NCI-H1436 (cell line): Measurements from ENCODE around the gene PAGR1.
"Not testable (repeated sequence)": the region's sequence is repeated elsewhere in the genome, so short reads cannot be mapped to it uniquely, and the experiment has no call there.

ENCODE experiments used
- DNase-seq: peaks from one replicate; lab custom pipeline; 2025; lab: John Stamatoyannopoulos, UW

The PAGR1 gene

DNA sequence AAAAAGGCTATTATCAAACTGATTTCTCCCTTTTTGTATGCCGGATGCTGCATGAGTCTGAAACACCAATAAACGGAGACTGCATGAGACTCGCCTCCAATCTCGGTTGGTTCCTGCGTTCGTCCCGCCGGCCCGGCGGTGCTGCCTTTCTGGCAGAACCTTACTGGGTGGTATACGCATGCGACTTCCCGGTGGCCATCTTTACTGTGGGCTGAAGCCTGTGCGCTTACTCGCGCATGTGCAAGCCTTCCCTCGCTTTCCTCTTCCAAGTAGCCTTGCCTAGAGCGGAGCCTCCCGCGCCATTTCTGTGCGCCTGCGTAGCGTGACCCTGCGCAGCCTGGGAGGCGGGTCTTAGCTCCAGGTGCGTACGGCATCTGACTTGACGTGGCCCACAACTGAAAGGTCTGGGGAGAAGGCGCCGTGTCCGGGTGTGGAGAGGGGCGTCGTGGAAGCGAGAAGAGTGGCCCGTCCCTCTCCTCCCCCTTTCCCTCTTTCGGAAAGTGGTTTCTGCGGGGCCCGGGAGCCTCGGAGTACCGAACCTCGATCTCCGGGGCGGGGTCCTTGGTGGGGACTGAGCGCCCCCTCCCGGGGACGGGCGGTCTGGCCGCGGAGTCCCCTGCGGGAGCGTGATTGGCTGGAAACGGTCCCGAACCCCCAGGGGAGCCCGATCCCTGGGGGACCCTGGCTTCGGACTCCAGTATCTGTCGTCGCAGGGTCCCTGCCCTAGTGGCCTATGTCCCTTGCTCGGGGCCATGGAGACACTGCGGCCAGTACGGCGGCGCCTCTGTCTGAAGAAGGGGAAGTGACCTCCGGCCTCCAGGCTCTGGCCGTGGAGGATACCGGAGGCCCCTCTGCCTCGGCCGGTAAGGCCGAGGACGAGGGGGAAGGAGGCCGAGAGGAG lies at the start of gene PAGR1:
Gene PAGR1 (plus strand): TSS at position 360 of the 901 bp plus-strand sequence. CDS start 374 bp downstream, at position 734.
- DNase-seq = peak; percentile 98

DNA sequence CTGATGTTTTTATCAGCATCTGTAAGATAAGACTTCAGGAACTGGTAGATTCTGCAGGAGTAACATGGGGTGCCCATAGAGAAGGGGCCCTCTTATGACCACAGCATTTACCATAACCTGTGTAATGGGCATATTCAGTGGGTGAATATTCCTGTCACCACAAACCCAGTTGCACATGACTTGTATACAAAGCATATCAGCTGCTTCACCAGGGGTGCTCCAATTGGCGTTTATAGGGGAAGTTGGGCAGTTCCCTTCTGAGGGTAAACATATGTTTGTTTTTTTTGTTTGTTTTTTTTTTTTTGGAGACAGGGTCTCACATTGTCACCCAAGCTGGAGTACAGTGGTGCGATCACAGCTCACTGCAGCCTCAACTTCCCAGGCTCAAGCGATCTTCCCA lies 49.4 kb upstream of the PAGR1 start:
- DNase-seq = no peak

DNA sequence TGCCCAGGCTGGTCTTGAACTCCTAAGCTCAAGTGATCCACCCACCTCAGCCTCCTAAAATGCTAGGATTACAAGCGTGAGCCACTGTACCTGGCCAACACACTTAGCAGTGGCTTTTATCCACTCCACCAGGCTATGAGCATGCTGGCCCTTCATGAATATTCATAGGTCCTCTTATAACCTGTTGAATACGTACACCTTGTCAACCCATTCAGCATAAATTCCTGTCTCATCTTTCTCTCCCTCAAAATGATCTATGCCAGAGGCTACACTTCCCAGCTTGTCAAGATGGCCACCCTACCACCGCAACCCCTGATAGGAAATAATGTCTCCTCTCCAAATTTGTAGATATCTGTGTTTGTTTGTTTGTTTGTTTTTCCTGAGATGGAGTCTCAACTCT lies 48.9 kb upstream of the PAGR1 start:
- DNase-seq = no peak

DNA sequence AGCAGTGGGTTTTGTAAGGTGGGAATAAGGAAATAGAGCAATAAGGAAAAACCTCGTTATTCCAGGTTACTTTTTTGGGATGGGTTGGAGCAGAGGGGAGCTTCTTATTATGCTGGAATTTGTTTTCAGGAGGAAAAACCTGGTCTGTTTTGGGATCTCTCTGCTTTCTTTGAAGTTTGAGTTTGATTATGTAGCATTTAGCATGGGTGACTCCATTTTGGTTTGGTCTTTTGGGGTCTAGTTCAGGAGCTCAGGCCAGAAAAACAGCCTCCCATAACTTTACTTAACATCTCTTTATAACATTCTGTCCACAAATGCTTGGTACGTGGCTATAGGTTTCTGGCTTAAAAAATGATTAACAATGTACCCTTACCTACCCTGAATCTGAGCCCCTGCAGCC lies 46.4 kb upstream of the PAGR1 start:
- no peak for DNase-seq

DNA sequence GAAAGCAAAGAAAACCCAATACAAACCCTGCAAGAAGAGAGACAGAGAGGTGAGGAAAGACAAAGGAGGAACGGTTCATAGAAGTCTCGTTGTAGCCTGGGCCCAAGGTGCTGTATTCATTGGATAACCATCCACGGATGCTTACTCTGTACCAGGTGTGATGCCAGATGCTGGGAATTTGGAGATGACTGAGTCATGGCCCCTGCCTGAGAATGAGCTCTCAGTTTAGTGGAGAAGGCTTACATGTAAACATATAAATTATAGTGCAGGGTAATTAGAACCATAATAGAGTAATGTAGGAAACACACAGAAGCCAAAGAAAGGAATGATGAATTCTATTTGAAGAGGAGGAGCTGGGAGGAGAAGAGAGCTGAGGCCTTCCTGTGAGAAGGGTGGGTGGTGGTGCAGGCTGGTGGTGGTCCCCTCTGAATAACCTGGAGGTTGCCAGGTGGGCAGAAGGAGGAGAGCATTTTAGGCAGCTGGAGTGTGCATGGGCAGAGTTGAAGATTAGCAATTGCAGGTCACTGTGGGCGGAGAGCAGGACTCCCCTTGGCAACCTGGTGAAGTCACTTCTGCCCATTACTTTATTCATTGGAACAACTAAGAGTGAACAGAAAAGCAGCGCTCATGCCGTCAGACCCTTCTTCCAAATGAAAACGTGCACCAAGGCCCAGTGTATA lies 45.6 kb upstream of the PAGR1 start:
- no peak for DNase-seq

DNA sequence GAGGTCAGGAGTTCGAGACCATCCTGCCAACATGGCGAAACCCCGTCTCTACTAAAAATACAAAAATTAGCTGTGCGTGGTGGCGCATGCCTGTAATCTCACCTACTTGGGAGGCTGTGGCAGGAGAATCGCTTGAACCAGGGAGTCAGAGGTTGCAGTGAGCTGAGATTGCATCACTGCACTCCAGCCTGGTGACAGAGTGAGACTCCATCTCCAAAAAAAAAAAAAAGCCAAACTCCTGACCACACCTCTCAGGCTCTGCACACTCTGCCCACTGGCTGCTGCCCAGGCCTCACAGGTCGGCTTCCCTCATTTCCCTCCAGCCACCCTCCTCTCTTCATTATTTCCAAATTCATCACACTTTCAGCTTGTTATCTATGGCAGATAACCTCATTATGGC lies 43.6 kb upstream of the PAGR1 start:
- not testable (repeated sequence) for DNase-seq

DNA sequence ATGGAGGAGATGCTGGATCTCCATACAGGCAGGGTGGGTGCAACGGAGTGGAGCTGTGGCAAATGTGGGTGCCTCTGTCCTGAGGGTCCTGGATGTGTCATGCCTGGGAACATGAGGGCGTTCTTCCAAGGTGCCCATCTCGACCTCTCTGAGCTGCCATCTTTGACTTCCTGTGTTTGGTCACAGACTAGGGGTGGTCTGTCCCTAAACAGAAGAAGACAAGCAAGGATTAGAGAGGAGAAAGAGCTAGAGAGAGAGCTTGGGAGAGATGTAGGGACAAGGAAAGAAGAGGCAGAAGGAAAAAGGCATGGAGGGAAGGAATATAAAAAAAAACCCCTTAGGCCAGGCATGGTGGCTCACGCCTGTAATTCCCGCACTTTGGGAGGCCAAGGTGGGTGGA lies 41.2 kb upstream of the PAGR1 start:
- DNase-seq = no peak

DNA sequence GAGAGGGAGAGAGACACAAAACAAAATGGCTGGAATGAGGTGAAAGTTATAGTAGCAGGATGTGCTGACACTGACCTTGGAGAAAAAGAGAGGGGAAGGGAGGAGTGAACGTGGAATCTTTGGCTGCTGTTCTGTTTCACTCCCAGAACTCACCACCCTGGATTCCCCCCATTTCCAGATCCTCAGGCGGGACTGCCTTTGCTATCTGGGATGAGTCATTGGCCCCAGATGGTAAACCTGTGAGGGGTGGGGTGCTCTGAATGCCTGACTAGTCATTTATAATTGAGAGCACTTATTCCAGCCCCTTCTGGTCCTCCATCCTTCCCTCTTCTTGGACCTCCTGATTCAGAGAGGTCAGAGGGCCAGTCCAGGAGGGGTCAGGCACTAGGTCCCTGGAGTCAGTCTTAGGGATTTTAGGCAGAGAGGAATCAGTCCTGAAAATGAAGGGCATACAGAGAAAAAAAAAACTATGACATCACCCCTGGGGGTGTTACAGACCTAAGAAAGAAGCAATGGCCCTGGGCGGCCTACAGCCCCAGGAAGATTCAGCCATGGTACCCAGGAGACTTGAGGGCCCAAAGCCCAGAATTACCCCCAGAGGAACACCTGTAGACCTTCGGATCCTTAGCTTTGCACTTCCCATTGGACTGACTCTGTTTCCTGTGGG lies 40.1 kb upstream of the PAGR1 start:
- DNase-seq = no peak

DNA sequence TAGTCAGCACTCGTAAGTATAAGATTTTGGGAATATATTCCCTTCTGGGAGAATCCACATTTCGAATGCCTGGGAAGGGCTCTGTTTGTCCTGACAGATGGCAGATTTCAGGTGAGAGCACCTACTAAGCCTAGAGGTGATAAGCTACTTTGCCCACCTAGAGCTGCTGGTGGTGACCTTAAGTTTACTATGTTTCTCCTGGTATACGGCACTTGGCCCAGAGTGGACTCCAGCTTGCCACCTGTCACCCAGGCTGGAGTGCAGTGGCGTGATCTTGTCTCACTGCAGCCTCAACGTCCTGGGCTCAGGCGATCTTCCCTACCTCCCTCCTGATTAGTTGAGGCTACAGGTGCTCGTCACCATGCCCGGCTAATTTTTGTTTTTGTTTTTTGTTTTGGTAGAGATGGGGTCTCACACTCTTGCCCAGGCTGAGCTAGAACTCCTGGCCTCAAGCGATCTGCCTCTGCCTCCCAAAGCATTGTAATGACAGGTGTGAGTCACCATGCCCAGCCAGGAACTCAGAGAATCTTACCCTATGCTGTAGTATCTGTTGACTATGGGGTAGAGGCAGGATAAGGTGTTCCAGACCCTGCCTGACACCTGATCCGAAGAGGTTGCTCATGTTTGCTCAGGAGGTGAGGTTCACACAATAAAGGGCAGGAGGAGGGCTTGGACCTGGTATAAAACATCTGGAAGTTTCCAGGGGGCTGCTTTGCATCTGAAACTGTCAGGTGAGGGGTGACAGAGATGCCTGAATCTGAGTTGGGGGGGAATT lies 38.2 kb upstream of the PAGR1 start, which contains the start of gene ZG16:
Gene ZG16 (plus strand): TSS at position 681 of the 775 bp plus-strand sequence. CDS start 1,011 bp downstream, outside the sequence.
- DNase-seq = no peak

DNA sequence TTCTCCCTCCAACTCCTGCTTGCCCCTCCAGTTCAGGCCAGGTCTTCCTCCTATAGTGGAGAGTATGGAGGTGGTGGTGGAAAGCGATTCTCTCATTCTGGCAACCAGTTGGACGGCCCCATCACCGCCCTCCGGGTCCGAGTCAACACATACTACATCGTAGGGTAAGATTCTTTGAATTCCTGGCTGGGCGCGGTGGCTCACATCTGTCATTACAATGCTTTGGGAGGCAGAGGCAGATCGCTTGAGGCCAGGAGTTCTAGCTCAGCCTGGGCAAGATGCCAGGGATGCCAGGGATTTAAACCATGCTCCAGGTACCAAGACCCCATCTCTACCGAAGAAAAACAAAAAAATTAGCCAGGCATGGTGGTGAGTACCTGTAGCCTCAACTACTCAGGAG lies 36.5 kb upstream of the PAGR1 start:
- DNase-seq = no peak

DNA sequence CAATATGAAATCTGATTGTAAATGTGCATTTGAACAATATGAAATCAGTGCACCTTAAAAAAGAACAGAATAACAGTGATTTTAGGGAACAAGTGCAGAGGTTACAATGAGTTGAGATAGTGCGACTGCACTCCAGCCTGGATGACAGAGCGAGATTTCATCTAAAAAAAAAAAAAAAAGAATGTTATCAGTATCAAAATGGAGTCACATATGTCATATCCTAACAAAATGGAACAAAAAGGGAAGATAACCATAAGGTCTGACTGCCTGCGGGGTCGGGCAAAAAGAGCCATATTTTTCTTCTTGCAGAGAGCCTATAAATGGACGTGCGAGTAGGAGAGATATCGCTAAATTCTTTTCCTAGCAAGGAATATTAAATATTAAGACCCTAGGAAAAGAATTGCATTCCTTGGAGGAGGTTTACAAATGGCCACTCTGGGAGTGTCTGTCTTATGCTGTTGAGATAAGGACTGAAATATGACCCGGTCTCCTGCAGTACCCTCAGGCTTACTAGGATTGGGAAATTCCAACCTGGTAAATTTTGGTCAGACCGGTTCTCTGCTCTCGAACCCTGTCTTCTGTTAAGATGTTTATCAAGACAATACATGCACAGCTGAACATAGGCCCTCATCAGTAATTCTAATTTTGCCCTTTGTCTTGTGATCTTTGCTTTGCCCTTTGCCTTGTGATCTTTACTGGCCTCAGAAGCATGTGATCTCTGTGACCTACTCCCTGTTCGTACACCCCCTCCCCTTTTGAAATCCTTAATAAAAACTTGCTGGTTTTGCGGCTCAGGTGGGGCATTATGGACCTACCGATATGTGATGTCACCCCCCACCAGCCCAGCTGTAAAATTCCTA lies 32.6 kb upstream of the PAGR1 start:
- DNase-seq = not testable (repeated sequence)

DNA sequence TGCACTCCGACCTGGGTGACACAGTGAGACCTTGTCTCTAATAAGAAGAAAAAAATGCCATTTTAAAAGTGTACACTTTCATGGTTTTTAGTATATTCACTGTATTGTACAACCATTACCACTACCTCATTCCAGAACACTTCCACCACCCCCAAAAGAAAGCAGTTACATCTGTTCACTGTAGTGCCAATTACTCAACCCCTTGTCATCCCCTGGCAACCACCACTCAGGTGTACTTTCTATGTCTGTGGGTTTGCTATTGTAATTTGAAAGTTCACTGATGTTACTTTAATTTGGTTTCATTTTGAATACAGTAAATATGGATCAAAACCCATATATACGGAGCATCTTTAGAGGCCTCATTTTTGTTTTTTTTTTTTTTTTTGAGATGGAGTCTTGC lies 31.8 kb upstream of the PAGR1 start:
- no peak for DNase-seq

DNA sequence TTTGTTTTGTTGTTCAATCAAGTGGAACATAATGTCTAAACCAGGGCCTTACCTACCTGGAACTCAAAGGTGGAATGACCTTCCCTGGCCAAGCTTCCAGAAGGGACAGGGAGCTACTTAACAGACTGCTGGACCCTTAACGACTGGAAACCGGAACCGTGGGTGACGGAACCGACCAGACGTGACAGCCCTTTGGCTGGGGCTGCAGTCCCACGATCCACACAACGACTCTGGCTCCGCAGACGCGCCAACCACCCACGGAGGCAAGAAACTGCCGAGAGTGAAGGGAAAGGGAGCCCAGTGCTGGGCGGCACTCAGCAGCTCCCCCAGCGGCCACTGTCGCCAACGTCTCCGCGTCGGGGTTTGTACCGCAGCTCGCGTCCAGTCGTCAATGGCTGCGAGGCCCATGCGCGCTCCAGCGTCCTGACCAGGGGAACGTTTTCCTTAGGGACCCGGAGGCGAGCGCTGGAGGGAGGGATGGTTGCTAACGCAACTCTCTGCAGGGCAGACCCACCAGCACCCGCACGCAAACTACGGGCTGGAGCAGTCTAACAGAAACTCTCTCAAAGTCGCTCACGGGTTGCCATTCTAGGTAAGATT lies 31.0 kb upstream of the PAGR1 start:
- no peak for DNase-seq

DNA sequence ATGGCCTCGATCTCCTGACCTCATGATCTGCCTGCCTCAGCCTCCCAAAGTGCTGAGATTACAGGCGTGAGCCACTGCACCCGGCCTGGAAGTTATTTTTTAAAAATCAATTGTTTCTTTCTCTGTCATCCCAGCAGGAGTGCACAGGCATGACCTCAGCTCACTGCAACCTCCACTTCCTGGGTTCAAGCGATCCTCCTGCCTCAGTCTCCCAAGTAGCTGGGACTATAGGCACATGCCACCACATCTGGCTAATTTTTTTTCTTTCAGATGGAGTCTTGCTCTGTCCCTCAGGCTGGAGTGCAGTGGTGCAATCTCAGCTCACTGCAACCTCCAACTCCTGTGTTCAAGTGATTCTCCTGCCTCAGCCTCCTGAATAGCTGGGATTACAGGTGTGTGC lies 28.8 kb upstream of the PAGR1 start:
- not testable (repeated sequence) for DNase-seq

DNA sequence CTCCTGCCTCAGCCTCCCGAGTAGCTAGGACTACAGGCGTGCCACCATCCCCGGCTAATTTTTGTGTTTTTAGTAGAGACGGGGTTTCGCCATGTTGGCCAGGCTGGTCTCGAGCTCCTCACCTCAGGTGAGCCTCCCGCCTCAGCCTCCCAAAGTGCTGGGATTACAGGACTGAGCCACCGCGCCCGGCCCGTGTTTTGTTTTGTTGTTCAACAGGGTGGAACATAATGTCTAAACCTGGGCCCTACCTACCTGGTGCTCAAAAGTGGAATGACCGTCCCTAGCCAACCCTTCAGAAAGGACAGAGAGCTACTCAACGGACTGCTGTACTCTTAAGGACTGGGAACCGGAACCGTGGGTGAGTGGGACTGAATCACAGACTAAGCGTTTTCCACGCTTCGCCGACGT lies 26.2 kb upstream of the PAGR1 start:
- no peak for DNase-seq

DNA sequence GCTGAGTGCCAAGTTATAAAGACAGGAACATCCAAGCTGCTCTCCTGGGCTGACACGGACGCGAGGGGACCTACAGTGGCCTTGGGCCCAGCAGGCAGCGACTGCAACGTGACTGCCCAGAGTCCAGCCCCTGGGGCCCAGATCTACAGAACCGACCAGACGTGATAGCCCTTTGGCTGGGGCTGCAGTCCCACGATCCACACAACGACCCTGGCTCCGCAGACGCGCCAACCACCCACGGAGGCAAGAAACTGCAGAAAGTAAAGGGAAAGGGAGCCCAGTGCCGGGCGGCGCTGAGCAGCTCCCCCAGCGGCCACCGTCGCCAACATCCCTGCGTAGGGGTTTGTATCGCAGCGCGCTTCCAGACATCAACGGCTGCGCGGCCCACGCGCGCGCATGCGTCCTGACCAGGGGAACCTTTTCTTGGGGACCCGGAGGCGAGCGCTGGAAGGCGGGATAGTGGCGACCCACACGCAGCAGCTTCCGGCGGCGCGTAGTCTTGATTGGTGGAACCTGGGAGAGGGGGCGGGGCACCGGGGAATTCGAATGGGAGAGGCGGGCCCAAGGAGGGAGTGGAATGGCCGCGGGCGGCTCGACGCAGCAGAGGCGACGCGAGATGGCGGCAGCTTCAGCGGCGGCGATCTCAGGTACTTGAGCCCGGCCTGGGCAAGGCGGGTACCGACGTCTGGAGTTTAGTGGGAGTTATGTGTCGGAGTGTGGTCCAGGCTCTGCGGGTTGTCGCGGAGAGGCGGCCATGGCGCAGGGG lies 25.6 kb upstream of the PAGR1 start, which contains the start of gene KIF22:
Gene KIF22 (plus strand): TSS at position 569 of the 766 bp plus-strand sequence. CDS start 9 bp downstream, at position 578.
- peak; percentile 99 for DNase-seq

DNA sequence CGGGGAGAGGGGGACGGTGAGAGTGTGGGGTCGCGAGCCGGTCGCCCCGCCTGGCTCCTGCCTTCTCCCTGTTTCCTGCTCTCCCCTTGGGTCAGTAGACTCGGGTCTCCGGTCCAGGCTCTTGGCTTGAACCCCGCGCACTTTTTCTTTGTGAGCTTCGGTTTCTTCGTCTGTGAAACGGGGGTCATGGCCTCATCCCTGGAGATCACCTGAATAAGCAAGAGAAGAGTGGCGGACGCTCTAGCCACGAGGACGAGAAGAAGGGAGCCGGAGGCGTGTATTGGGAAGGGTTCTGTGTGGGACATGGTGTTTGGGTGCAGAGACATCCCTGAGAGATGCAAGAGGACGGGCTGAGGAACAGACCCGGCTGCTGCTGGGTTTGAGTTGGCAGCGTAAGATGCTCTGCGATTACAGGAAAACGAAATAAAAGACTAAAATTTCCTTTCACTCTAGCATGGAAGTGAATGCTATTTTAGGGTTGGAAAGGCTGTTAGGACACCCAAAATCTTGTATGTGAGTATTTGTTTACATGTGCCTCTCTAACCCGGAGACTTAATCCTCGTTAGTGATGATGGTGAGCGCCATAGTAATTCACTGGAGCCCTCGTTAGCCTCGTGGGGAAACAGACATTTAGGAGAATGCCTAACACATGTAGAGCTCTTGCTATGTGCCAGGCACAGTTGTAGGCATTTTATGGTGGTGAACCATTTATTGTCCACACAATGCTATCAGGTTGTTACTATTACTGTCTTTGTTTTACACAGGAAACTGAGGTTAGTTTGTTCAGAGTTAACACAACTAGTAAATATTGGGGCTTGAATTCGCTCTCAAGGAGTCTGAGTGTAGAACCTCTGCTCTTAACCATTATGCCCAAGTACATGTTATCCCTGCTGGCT lies 24.8 kb upstream of the PAGR1 start:
- no peak for DNase-seq
